Esophagus squamous epithelium (tissue), 4 donors: ENCODE results near the gene TNFAIP3.

ENCODE experiments used
- CTCF ChIP-seq, 6 experiments: fragments of 450-650 bp in 4 of 6; fragments of 200-600 bp in 2 of 6; sonication (generic) in 2 of 6; IDR thresholded peaks; one replicate each; pipeline ENCODE4 v1.5.1; 2016 to 2019; ENCODE audit warnings: antibody characterized with exemption in 6 of 6, mild to moderate bottlenecking in 4 of 6, moderate library complexity in 4 of 6
- POLR2A ChIP-seq, 4 donors: fragments of 450-650 bp; IDR thresholded peaks; one replicate each; pipeline ENCODE4 v1.6.1; 2017; ENCODE audit warnings: antibody characterized with exemption in 4 of 4, mild to moderate bottlenecking in 4 of 4, moderate library complexity in 3 of 4

GRCh38 chr6:137877606-137878005 is 10.5 kb downstream of the TNFAIP3 start:
- TF ChIP-seq POLR2A (IDR thresholded peaks at IDR 0.05) (no peak), CTCF (IDR thresholded peaks at IDR 0.05) (no peak)
